ENCODE results near the gene STAG1. TPM values are rescaled to one million over a fixed set of nuclear protein-coding genes. Genes with fewer than 3 reads are reported as not detected.
"Not testable (repeated sequence)": the region's sequence is repeated elsewhere in the genome, so short reads cannot be mapped to it uniquely, and the experiment has no call there.

STAG1 gene
- total RNA-seq, 1 donor from 2014 or later, result 23.3 TPM

DNA sequence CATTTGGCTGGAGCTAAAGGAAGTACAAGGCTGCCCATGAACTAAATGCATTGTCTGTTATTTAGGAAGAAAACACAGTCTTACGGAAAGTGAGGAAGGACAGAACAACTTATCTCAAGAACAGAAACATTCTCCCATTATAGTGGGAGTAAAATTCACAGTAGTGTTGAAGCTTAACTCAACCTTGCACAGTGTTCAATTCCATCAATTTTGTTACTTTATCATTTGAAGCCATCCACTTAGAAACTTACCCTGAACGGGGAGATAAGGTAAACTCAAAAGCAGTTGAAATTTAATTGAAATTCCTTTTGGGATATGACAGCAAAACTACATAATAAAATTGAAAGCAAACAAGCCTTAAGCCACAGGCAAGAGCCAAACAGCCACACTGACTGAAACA is 315.1 kb downstream of the STAG1 start:
- DNase-seq (ENCODE audit: extremely low read depth, low read depth, low spot score), result no peak

DNA sequence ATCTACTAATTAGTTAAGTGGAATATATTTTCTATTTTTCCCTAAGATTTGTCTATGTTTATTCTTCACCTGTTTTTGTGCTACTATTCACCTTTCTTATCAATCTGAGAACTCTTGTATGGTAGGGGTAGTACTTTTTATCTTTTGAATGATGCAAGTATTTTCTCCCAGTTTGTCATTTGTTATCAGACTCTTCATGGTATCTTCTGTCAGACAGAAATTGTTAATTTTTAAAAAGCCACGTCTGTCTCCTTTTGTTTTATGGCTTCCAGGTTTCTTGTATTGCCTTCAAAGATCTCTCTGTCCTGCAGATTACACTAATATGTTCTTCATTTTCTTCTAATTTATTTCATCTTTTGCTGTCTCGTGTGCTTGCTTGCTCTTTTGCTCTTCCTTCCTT is 317.7 kb downstream of the STAG1 start:
- no peak for DNase-seq (ENCODE audit: extremely low read depth, low read depth, low spot score)

DNA sequence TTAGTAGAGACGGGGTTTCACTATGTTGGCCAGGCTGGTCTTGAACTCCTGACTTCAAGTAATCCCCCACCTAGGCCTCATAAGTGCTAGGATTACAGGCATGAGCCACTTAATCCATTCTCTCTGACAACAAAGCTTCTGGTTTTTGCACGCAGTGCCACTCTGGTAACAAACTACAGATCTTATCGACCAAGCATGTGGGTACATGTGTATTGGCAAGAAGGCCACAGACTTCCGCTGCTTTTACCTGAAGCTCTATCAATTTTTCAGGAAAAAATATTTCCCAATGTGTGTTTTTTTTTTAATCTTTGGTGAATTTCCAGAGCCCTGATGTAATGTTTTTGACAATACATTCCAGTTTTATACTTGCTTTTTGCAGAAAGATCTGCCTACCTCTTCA is 319.5 kb downstream of the STAG1 start:
- no peak for DNase-seq (ENCODE audit: extremely low read depth, low read depth, low spot score)

DNA sequence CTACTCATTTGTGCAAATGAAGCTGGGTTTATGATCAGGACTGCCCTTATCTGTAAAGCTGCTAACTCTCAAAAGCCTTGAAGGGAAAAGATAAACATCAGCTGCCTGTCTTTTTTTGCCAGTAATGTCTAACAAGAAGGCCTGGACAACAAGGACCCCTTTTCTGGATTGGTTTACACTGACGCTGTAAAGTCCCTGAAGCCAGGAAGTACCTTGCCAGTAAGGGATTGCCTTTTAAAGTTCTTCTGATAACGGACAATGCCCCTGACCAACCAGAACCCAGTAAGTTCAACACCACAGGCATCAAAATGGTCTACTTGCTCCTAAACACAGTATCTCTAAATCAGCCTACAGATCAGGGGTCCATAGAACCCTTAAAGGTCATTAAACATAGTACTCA is 324.0 kb downstream of the STAG1 start:
- DNase-seq (ENCODE audit: extremely low read depth, low read depth, low spot score), result no peak

DNA sequence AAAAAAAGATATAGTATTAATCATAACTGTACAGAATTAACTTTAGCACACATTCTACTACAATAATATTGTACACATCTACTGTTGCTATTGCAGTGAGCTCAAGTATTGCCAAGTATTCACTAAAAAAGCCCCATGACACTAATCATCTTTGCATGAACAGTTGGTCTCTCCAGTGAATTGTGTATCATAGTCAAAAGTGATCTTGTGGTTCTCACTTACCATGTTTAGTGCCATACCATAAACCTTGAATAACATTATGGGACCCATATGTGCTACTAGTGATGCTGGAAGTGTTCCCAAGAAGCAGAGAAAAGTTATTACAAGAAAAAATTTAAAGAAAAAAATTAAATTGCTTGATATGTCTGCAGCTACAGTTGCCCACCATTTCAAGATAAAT is 324.9 kb downstream of the STAG1 start:
- no peak for DNase-seq (ENCODE audit: extremely low read depth, low read depth, low spot score)

DNA sequence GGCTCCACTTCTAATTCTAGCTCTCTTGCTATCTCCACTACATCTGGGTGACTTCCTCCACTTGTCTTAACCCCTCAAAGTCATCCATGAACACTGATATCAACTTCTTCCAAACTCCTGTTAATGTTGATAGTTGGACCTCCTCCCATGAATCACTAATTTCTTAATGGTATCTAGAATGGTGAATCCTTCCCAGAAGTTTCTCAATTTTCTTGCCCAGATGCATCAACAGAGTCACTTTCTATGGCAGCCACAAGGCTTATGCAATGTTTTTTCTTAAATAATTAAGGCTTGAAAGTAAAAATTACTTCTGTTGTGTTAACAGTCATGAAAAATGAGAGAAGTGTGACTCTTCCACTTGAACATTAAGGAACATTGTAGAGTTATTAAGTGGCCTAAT is 337.7 kb downstream of the STAG1 start:
- DNase-seq (ENCODE audit: extremely low read depth, low read depth, low spot score), result no peak

DNA sequence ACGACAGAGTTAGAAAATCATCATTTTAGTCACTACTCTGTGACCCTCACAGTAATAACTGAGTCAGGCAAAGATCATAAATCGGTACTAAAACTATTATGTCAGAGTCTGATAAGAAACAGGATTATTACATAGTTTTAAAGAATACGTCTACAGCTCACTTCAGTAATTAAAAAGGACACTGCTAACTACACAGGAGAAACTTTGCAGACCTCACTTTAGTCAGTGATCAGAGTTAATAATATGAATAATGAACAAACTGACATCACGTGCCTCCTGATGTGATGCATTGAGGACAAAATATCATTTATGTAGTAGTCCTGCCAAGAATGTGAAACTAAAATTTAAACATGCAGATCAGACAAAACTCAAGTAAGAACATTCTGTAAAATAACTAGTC is 339.9 kb downstream of the STAG1 start:
- DNase-seq (ENCODE audit: extremely low read depth, low read depth, low spot score), result no peak

DNA sequence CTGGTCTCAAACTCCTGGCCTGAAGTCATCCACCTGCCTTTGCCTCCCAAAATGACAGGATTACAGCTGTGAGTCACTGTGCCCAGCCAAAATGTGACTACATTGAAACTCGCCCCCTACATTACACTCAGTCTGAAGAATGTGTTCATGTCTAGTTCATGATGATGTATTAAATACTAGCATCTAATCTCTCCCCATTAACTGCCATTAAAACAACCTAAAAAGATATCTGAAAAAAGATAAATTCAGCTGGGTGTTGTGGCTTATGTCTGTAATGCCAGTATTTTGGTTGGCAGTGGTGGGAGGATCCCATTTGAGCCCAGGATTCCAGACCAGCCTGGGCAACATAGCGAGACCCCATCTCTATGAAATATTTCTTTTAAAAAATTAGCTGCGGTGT is 342.6 kb downstream of the STAG1 start:
- no peak for DNase-seq (ENCODE audit: extremely low read depth, low read depth, low spot score)

DNA sequence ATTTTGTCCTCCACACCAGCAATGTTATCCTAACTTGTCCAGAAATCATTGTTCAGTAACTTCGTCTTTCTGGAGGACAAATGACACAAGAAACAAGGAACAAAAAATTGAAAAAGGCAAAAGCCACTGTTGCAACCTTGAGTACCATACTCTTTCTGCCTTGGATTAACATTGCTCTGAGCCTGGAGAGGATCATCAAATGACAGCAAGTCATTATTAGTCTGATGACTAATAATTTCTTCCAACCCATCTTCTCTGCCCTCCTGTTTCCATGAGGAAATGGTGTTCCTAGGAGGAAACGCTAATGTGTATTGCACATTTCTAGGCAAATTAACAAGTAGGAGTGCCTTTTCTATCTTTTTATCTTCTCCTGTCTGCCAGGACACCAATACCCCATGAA is 348.1 kb downstream of the STAG1 start:
- DNase-seq (ENCODE audit: extremely low read depth, low read depth, low spot score), result no peak

DNA sequence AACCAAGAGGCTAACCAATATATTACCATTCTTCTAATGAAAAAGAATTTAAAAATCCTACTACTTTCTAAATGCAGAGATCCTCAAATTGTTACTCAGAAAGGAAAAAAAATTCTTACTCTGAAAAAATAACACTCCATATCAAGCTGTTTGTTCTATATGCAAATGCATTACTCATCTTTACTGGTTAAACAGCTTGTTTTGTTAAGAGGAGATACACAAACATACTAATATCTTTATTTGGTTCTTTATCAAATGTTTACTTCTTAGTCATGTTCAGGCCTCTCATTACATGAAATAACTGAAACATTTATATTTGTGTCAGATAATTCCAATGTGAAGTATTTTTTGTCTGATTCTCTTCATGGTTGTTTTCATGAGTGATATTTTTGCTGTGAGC is 355.3 kb downstream of the STAG1 start:
- DNase-seq (ENCODE audit: extremely low read depth, low read depth, low spot score), result no peak

DNA sequence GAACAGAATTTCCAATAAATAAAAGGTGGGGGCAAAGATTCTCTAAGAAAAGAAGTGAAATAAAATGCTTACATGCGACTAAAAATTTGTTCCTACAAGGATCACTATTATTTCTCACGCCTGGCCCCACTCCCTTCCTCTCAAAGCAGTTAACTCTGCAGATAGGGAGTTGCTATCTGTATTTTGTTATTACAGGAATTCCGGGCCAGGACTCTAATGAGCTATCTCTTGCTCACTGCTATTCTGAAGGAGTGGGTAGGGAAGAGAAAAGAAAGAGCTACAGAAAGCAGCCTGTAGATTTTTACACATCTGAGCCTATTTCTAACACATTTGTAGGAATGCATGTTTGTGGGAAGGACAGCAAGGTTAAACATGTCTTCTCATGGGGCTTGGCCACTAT is 361.6 kb downstream of the STAG1 start:
- DNase-seq (ENCODE audit: extremely low read depth, low read depth, low spot score), result no peak

DNA sequence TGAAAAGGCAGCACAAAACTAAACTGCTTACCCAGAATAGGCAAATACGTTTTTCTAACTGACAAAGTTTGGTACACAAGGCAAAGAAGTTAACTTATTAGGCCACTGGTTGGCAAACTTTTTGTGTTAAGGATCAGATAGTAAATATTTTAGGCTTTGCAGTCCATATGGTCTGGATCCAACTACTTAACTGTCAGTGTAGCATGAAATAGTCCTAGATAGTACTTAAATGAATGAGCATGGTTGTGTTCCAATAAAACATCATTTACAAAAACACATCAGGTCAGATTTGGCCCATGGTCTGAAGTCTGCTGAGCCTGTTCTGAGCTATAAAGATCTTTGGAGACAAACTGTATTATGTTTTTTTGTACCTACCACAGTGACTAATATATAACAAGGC is 365.1 kb downstream of the STAG1 start:
- DNase-seq (ENCODE audit: extremely low read depth, low read depth, low spot score), result no peak

DNA sequence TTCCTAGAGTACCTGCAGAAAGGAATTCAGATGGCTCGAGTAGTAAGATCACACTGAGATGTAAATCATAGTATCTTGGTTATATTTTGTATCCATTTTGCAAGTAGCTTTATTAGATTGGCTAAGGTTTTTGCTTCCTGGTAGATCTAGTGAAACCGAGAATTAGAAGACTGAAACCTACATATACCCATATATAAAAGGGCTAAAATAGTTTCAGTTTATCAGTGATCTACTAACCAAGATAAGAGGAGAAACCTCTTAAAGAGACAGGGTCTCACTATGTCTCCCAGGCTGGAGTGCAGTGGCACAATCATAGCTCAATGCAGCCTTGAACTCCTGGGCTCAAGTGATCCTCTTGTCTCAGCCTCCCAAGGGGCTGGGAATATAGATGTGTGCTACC is 366.7 kb downstream of the STAG1 start:
- DNase-seq (ENCODE audit: extremely low read depth, low read depth, low spot score), result no peak

DNA sequence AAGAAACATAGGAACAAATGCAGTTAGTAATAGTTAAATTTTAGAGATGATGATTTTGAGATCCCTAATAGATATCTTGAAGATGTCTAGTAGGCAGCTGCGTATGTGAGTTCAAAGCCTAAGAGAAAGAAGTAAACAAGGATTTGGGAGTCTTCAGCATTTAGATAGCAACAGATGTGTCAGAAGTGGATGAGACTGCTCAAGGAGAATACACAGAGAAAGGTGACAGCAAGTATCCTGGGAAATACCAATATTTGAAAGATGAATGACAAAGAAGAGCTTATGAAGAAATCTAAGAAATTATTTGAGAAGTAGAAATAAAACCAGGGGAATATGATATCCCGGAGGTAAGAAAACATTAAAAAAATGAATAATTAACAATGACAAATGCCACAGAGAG is 371.1 kb downstream of the STAG1 start:
- no peak for DNase-seq (ENCODE audit: extremely low read depth, low read depth, low spot score)

DNA sequence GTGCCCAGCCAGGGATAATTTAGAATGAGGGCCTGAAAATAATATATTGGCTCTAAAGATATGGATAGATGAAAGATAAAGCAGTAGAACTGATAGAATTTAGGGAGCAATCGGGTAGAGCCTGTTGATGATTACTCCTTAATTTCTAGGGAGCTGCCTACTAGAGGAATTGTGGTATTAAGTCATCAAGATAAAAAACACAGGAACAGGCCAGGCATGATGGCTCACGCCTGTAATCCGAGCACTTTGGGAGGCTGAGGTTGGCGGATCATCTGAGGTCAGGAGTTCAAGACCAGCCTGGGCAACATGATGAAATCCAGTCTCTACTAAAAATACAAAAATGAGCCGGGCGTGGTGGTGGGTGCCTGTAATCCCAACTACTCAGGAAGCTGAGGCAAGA is 371.6 kb downstream of the STAG1 start:
- no peak for DNase-seq (ENCODE audit: extremely low read depth, low read depth, low spot score)

DNA sequence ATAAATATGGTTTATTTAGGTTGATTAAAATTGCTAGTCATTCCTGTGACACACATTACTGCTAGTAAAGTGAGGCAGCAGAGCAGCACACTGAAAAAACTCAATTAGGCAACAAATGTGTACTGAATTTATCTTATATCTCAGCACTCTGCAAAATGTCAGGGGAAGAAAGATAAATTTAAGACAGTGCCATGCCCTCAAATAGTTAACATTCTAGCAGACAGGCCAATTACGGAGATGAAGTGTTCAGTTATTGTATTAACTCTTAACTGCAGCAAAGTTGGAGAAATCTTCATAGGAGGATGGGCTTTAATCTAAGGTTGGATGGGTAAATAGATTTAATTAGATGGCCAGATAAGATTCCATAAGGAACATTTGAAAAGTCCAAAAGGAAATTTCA is 374.2 kb downstream of the STAG1 start:
- DNase-seq (ENCODE audit: extremely low read depth, low read depth, low spot score), result no peak

DNA sequence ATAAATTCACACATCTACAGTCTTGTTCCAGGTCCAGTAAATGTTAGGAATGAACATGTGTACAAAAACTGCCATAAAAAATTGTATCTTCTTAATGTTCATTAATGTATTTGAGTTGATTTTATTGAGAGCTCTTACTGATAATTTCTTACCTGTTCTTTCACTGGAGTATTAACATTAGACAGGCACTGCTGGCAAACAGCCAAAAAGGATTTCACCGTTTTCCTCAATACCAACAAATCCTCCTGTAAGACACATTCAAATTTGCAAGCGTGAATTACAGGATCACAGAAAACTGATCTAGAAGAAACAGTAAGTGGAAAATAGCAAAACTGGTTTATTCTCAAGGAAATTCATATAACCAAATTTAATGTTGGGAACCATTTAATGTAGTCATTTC is 374.7 kb downstream of the STAG1 start:
- no peak for DNase-seq (ENCODE audit: extremely low read depth, low read depth, low spot score)

DNA sequence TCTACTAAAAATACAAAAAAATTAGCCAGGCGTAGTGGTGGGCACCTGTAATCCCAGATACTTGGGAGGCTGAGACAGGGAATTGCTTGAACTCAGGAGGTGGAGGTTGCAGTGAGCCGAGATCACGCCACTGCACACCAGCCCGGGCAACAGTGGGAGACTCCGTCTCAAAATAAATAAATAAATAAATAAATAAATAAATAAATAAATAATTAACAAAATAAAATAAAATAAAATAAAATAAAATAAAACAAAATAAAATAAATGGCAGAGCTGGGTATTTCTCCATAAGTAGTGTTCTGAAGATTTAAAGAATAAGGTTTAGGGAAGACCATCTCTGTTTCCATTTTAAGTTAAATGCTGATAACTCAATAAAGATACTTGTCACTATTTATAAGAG is 376.4 kb downstream of the STAG1 start:
- not testable (repeated sequence) for DNase-seq (ENCODE audit: extremely low read depth, low read depth, low spot score)

DNA sequence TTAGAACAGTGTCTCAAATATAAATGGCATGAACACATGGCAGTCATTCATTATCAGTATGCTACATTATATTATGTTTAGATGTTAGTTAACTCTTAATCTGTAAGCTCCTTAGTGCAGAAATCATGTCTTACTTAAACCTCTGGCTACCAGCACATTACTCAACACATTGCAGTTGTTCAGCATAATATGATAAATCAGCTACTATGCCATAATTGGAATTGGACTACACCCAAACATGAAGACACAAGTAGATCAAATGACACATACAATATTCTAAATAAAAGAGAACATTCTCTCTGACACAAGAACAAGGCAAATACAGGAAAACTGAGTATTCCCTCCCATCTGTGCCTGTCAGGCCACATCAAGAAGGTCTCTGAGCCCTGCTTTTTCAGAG is 385.9 kb downstream of the STAG1 start:
- no peak for DNase-seq (ENCODE audit: extremely low read depth, low read depth, low spot score)

DNA sequence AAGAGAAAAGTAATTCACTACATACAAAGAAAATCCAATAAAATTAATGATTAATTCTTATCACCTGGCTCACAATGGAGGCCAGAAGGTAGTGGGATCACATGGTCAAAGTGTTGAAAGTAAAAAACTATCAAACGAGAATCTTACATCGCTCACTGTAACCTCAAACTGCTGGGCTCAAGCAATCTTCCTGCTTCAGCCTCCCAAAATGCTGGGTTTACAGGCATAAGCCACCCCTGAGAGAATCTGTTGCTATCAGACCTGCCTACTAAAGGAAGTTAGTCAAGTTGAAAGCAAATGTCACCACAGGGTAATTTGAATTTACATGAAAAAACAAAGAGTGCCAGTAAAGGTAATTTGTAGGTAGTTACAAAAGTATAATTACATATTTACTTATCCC is 398.7 kb downstream of the STAG1 start:
- DNase-seq (ENCODE audit: extremely low read depth, low read depth, low spot score), result no peak

DNA sequence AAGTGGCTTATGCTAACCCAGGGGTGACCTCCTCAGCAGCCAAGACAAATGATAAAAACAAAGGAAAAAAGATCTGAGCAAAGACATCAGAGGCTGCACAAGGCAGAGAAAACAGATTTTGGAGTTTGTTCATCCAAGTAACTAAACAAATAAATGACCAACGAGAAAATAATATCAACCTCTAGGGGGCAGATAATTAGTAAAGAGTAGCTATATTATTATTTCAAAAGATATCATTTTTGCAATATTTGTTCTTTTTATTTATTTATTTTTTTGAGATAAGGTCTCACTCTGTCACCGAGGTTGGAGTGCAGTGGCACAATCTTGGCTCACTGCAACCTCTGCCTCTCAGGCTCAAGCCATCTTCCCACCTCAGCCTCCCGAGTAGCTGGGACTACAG is 400.3 kb downstream of the STAG1 start:
- no peak for DNase-seq (ENCODE audit: extremely low read depth, low read depth, low spot score)

DNA sequence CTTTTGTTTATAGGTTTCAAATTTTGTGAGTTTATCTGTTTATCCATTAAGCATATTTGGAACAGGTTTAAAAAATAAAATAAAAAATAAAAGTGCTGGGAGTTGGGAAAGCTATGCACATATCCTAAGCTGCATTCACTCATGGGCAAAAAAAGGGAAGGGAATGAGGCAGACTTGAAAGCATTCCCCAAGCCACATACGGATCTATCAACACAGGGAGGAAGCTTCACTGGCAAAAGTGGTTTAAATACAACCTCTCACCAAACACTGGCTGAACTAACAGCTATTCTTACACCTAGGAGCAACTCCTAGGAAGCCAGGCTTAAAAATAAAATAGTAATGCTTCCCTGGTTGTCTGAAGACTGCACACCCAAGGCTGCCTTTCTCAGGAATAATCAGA is 400.8 kb downstream of the STAG1 start:
- no peak for DNase-seq (ENCODE audit: extremely low read depth, low read depth, low spot score)

DNA sequence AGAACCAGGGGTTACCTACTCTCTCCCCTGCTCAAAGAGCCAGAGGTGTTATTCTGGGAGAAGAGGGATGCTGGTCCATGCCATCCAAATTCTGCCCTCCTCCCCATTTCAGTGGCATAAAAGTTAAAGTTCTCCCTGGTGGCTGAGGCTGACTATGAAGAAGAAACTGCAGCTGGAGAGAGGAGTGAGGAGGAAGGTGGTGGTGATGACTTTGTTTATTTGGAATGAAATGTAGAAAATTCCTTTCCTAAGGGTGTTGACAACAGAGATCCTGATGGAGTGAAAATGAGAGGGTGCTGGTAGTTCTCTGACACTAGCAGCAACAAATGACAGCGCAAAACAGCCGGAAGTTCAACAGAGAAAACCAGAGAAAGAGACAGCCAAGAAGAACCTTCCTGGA is 401.6 kb downstream of the STAG1 start:
- DNase-seq (ENCODE audit: extremely low read depth, low read depth, low spot score), result no peak

DNA sequence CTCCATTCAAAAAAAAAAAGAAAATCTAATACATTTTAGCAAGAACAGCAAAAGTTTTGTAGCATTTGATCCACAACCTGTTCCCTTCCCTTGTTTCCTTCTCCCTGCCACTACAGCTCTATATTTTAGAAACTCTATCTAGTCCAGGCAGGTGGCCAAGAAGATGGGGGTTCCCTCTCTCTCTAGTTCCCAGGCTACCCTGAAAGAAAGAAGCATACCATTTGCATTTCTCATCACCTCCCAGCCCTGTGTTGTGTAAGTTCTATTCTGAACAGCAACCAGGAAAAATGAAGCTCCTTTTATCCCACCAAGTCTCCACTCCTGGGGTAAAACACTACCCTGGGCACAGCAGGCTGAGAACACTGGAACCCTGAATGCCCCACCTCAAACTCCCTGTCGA is 402.0 kb downstream of the STAG1 start:
- DNase-seq (ENCODE audit: extremely low read depth, low read depth, low spot score), result no peak

Data from glomerular endothelial cell (primary cell).